Vagina (tissue), 2 donors: Measurements from ENCODE around the gene EGFLAM.

Source experiments
- POLR2AphosphoS5 ChIP-seq, 2 donors: sonication (generic); formaldehyde crosslinking; IDR thresholded peaks; one replicate each; pipeline ENCODE4 v1.9.0; 2017; ENCODE audit warnings: antibody characterized with exemption in 2 of 2, mild to moderate bottlenecking in 2 of 2, low read depth in 1 of 2; ENCODE audit not compliant: insufficient read depth in 1 of 2
- TF ChIP-seq, protein P1 (sequence below), 3 experiments: fragments of 450-650 bp in 2 of 3; fragments of 200-600 bp in 1 of 3; sonication (generic) in 1 of 3; IDR thresholded peaks; one replicate each; pipeline ENCODE4 v1.5.1; 2017 to 2019; ENCODE audit warnings: antibody characterized with exemption in 3 of 3, mild to moderate bottlenecking in 2 of 3, moderate library complexity in 2 of 3

DNA sequence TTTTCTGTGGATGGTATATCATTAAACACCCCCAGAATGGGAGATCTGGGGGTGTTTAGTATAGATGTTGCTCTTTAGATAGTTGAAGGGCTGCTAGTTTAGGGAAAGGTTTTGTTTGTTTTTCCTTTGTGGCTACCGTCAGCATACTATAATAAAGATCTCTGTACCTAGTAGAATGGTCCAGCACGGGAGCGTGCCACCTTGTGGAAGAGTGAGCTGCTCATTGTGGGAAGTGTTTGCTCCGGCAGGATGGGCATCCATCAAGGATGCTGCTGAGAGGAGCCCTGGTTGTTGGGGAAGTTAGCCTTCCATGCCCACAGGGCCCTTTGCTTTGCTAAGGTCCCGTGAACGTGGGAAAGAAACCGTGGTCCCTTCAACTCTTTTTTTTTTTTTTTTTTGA is 185.0 kb downstream of the EGFLAM start:
- TF ChIP-seq, protein P1, sequence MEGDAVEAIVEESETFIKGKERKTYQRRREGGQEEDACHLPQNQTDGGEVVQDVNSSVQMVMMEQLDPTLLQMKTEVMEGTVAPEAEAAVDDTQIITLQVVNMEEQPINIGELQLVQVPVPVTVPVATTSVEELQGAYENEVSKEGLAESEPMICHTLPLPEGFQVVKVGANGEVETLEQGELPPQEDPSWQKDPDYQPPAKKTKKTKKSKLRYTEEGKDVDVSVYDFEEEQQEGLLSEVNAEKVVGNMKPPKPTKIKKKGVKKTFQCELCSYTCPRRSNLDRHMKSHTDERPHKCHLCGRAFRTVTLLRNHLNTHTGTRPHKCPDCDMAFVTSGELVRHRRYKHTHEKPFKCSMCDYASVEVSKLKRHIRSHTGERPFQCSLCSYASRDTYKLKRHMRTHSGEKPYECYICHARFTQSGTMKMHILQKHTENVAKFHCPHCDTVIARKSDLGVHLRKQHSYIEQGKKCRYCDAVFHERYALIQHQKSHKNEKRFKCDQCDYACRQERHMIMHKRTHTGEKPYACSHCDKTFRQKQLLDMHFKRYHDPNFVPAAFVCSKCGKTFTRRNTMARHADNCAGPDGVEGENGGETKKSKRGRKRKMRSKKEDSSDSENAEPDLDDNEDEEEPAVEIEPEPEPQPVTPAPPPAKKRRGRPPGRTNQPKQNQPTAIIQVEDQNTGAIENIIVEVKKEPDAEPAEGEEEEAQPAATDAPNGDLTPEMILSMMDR (IDR thresholded peaks at IDR 0.05), result no peak
- no peak for TF ChIP-seq POLR2AphosphoS5 (IDR thresholded peaks at IDR 0.05; ENCODE audit: insufficient read depth in 1 of 2, low read depth in 1 of 2)
